RWPE1 (cell line): ENCODE data around the gene ZNF275.
"Not testable (repeated sequence)": the region's sequence is repeated elsewhere in the genome, so short reads cannot be mapped to it uniquely, and the experiment has no call there.

ENCODE experiments used
- CTCF ChIA-PET: fragments of 350-600 bp; sonication (Branson Sonifier 250); formaldehyde crosslinking; extraction: SDS; loops from one replicate; lab custom pipeline; 2021; lab: Yijun Ruan, JAX
- POLR2A ChIA-PET: fragments of 400-600 bp; formaldehyde crosslinking; extraction: SDS; loops from one replicate; lab custom pipeline; 2020; ENCODE audit warnings: antibody characterized with exemption; ENCODE audit not compliant: low non-redundant PET; lab: Yijun Ruan, JAX
- DNase-seq: peaks from one replicate; pipeline ENCODE4 v3.0.0; 2012; ENCODE audit warnings: low spot score
- H3K27ac ChIP-seq: fragments of 450-650 bp; 2 replicates; pipeline ENCODE4 v1.5.1; 2017
- TF ChIP-seq, protein P1 (sequence below): fragments of 450-650 bp; conservative IDR thresholded peaks from 2 replicates; pipeline ENCODE4 v1.5.1; 2017; ENCODE audit warnings: low read depth, mild to moderate bottlenecking

ZNF275 gene, protein sequence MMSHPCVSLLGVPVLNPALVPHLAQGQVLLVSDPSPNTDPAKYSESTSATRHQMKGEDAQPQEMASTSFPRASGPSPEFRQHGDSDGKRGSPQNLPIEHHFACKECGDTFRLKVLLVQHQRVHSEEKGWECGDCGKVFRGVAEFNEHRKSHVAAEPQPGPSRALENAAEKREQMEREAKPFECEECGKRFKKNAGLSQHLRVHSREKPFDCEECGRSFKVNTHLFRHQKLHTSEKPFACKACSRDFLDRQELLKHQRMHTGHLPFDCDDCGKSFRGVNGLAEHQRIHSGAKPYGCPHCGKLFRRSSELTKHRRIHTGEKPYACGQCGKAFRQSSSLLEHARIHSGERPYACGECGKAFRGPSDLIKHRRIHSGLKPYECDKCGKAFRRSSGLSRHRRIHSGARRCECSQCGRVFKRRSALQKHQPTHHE

DNA sequence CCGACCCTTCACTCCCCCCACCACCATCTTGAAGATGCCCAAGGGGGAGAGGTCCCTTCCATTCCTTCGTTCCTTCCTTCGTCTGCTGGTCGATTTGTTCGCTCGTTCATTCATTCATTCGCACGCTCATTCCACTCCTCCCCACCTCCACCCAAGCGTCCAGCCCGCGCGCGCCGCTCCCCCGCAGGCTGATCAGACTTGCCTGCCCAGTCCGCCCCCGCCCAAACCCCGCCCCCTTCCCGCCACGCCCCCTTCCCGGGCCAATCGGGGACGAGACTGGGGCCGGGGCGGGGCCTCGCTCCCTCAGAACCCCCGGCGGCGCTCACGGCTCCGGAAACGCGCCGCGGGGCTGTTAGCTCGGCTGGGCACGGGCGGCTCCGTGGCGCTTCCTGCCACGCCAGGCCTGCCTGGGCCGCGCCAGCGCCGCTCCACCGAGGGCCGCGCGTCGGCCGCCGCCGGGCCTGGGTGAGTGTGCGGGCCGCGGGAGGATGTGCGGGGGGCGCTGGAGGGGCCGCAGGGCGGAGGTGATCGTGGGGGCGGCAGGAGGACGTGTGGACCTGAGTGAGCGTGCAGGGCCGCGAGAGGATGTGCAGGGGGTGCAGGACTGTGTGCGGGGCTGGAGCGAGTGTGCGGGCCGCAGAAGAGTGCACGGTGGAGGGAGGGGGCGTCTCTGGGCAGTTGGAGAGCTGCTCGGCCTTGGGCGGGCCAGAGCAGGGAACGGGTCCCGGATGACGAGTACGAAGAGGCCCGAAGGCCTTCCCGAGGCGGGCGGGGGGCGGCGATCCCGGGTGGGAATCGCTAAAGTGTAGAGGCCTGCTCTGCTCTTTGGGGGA, at the start of gene ZNF275:
Gene ZNF275, plus strand, starts transcription at position 333 of the 833 bp plus-strand sequence. CDS start 2,527 bp downstream, outside the sequence.
- TF ChIP-seq, protein P1, sequence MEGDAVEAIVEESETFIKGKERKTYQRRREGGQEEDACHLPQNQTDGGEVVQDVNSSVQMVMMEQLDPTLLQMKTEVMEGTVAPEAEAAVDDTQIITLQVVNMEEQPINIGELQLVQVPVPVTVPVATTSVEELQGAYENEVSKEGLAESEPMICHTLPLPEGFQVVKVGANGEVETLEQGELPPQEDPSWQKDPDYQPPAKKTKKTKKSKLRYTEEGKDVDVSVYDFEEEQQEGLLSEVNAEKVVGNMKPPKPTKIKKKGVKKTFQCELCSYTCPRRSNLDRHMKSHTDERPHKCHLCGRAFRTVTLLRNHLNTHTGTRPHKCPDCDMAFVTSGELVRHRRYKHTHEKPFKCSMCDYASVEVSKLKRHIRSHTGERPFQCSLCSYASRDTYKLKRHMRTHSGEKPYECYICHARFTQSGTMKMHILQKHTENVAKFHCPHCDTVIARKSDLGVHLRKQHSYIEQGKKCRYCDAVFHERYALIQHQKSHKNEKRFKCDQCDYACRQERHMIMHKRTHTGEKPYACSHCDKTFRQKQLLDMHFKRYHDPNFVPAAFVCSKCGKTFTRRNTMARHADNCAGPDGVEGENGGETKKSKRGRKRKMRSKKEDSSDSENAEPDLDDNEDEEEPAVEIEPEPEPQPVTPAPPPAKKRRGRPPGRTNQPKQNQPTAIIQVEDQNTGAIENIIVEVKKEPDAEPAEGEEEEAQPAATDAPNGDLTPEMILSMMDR = no peak
- POLR2A ChIA-PET = no interaction called here
- CTCF ChIA-PET = interaction anchor here (0.6 kb wide), 1 partner anchor 46 kb away, joined by 4 read pairs; no protein-coding TSS in a partner anchor
- DNase-seq = peak; percentile 80
- peak within 1 kb of the TSS; percentile 53 for H3K27ac ChIP-seq

DNA sequence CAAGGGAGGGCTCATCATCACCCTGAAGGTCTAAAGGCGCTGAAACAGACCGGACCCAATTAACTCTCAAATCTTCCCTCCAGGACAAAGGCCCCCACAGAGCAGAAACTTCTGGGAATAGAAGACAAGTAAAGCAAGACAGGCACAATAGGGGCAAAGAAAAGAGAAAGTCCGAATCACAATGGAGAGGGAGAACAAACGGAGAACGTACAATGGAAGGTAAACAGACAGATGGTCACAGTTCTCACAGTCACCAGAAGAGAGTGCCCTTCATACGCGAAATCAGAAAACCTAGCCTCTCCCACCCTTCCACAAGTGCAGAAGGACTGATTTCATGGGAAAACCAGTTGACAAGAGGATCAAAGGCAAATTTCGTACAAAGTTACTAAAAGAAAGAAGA, 48.3 kb upstream of the ZNF275 start:
- DNase-seq, H3K27ac ChIP-seq, POLR2A ChIA-PET, CTCF ChIA-PET: not testable (repeated sequence)

DNA sequence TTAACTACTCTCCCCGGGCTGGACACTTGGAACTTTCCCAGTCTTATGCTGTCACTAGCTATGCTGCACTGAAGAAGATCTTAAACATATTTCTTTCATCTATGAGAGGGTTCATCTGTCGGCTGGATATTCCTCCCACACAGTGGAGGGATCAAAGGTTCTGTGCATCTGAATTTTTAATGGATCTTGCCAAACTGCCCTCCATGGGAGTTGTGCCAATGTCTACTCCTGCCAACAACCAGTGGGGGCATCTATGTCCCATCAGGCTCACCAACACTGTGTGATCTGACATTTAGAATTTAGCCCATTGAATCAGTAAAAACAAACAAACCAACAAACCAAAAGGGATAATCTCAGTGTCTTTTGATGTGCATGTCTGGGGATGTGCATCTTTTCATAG, 45.1 kb upstream of the ZNF275 start:
- H3K27ac ChIP-seq, CTCF ChIA-PET, POLR2A ChIA-PET, DNase-seq: not testable (repeated sequence)

DNA sequence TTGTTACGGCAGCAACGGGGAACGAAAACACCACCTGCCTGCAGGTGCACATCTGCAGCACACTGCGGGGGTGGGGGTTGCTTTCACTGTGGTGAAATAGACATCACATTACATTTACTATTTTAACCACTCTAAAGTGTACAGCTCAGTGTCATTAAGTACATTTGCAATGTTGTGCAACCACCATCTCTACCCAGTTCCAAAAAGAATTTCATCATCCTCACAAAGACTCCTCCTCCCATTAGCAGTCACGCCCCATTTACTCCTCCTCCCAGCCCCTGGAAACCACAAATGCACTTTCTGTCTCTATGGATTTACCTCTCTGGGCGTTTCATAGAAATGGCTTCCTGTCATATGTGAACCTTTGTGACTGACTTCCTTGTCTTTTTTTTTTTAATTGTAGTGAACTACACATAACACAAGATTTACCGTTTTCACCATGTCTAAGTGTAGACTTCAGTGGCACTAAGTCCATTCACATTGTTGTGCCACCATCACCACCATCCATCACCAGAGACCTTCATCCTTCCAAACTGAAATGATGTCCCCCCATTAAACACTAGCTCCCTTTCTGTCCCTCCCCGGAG, 40.4 kb upstream of the ZNF275 start:
- DNase-seq, H3K27ac ChIP-seq, POLR2A ChIA-PET, CTCF ChIA-PET: not testable (repeated sequence)

DNA sequence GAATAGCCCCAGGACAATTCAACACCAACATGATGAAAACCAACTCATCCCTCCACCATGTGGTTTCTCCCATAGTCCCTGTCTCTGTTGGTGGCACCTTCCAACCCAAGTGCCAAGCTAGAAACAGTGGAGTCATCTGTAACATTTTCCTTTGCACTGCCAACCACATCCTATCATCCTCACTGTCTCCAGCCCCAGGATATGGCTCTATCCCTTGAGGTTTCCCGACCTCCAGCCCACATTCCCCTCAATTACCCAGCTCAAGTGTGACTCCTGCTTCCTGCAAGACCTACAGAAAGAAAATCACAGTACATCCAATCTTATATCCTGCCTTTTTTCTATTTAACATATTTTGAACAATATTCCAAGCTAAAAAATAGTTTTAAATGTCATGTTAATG, 36.6 kb upstream of the ZNF275 start:
- POLR2A ChIA-PET = no interaction called here
- TF ChIP-seq, protein P1 = no peak
- no peak overlapping the region for H3K27ac ChIP-seq
- no peak for DNase-seq
- CTCF ChIA-PET = no interaction called here

DNA sequence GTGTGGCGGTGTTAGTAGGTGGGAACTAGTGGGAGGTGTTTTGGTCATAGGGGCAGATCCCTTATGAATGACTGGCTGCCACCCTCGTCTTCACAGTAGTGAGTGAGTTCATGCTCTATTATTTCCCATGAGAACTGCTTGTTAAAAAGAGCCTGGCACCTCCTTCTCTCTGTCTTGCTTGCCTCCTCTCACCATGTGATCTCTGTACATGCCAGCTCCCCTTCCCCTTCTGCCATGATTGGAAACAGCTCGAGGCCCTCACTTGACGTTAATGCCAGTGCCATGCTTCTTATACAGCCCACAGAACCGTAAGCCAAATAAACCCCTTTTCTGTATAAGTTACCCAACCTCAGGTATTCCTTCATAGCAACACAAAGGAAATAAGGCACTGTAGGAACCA, 34.1 kb upstream of the ZNF275 start:
- DNase-seq = no peak
- ChIA-PET POLR2A (no interaction called here), CTCF (no interaction called here)
- no peak overlapping the region for H3K27ac ChIP-seq
- TF ChIP-seq, protein P1 = no peak

DNA sequence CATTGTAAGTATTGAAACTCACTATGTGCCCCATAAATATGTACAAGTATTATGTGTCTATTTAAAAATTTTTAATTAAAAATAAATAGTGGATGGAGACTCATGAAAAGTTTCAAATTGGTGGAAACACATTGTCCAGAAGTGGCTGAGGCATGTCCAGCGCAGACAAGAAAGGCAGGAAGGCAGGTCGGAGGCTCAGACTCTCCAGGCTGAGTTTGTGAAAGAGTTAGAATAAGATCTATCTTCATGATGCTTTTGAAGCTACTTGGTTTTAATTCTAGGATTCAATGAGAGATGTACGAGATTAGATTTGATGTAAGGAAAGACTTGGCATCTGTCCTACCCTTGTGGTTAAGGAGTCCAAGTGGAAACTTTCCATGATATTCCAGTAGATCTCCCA, 32.2 kb upstream of the ZNF275 start:
- H3K27ac ChIP-seq = no peak overlapping the region
- DNase-seq = no peak
- ChIA-PET CTCF (no interaction called here), POLR2A (no interaction called here)
- TF ChIP-seq, protein P1 = no peak
